GM18526 (cell line): ENCODE measurements around the gene CDKL5.

ENCODE experiments used
- POLR2A ChIP-seq: IDR thresholded peaks from 3 replicates; pipeline ENCODE4 v1.6.1; 2011; ENCODE audit not compliant: insufficient read length; ENCODE audit errors: extremely low read depth

Gene CDKL5

DNA sequence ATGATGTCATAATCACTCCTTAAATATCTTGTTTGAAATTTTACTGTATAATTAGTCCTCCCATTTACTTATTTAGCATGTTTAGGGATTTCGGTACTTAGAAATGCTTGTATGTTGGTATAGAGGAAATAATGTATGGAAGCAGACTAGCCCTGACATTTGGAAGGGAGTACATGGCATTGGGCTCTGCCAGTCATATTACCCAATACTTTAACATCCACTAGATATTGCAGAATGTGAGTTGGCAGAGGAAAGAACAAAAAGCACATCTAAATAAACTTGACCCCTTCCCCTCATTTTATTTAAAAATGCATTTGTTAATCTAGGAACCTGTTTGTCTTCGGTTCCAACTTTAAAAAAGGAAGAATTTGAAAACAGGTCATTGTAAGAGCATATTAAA is 168.7 kb downstream of the CDKL5 start:
- TF ChIP-seq POLR2A: no peak

DNA sequence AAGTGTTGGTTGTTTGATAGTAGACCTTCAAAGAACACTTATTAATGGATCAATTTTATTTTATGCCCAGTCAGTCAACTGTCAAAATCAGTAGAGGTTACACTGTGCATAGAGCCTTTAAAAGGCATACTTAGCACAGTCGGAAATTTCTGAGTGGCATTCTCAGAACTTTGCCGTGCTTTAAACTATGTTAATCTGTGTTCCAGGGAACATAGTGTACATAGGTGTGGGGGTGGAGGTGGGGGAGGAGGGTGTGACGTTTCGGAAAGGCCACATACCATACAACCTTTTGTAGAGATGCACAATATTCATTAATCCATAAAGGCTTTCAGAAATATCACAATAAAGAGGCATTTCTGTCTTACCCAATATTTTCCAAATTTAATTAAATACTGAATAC is 170.7 kb downstream of the CDKL5 start:
- TF ChIP-seq POLR2A: no peak

- no peak for TF ChIP-seq POLR2A
Measured at GRCh38 chrX:18598413-18598812, 173.0 kb downstream of the CDKL5 start.

GRCh38 chrX:18607966-18608365 is 182.6 kb downstream of the CDKL5 start:
- TF ChIP-seq POLR2A: no peak

DNA sequence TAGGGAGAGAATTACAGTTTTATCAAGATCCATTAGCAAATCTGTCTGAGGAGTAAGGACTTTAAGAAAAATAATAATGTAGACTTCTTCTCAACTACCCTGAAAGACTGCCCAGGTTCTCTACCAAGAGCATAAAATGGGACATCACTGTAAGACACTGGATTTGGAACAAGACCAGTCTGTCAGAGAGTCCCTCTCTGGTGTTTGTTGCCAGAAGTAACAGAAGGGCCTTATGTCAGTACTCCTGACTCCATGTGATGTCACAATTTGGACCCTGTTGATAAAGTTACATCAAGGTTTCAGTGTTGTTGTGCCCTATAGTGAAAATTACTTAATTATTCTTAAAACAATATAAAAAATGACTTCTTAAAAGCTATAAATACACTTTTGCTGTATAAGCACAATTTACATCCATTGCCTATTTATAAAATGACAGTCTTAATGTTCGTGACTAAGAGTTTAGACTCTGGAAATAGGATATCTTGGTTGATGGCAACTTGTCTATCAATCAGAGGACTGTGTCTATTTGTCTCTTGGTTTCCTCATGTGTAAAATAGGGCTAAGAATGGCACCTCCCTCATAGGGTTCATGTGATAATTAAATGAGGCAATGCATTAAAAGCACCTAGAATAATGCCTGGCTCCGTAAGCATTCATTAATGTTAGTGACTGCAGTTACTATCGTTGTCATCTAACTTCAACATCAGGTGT is 188.7 kb downstream of the CDKL5 start:
- TF ChIP-seq POLR2A: no peak

DNA sequence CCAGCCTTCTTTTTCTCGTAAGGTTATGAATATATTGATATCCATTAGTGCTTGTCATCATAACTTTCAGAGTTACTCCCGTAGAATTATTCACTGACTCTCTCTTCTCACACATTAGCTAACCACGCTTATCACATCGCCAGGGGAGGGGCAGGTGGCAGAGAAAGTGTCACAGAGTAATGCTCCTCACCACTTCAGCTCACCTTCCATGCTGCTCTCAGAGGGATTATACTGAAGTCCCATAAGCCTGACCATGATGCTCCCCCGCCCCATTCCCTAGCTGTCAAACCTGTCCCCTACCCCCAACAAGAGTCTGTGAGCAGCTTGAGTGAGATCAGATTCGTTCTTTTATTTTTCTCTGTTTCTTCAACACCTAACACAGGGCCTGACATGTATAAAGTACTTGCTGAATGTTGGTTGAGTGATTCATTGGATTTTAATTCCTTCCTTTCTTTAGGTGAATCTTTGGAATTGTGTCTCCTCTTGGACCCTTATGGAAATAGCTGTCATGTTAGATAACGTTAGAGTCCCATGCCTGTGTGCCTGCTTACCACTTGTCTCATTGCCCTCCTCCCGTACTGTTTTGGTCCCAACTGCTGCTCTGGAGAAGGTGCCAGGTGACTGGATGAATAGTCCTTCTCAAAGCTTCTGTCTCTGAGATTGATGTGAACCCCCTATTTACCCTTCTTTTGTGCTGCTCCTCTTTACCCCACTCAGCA is 191.4 kb downstream of the CDKL5 start:
- TF ChIP-seq POLR2A: no peak

- TF ChIP-seq POLR2A: no peak
Measured at GRCh38 chrX:18617407-18617750, 192.0 kb downstream of the CDKL5 start.

- TF ChIP-seq POLR2A: no peak
Measured at GRCh38 chrX:18619288-18619687, 193.9 kb downstream of the CDKL5 start.

GRCh38 chrX:18620349-18620748 is 194.9 kb downstream of the CDKL5 start:
- TF ChIP-seq POLR2A: no peak

- TF ChIP-seq POLR2A: no peak
Measured at GRCh38 chrX:18624599-18624998, 199.2 kb downstream of the CDKL5 start.

GRCh38 chrX:18630934-18631333 is 205.5 kb downstream of the CDKL5 start:
- no peak for TF ChIP-seq POLR2A

DNA sequence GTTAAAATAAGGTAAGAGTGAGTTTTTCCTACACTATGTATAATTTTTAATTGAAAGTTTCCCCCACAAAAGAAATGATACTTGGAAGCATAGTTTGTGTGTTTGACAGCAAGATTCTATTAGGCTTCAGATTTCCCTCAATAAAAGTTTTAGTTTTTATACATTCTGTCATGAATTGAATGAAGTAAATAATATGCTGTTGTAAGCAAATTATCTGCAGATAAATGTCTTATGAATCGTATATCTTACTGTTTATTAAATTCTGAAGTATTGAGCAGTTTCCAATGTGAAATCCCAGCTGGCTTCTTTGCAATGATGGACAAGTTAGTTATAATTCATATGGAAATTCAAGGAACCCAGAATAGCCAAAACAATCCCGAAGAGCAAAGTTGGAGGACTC is 213.0 kb downstream of the CDKL5 start:
- TF ChIP-seq POLR2A: no peak

- TF ChIP-seq POLR2A: no peak
Measured at GRCh38 chrX:18639280-18639679, 213.9 kb downstream of the CDKL5 start.

- TF ChIP-seq POLR2A: no peak
Measured at GRCh38 chrX:18640686-18641085, 215.3 kb downstream of the CDKL5 start.

DNA sequence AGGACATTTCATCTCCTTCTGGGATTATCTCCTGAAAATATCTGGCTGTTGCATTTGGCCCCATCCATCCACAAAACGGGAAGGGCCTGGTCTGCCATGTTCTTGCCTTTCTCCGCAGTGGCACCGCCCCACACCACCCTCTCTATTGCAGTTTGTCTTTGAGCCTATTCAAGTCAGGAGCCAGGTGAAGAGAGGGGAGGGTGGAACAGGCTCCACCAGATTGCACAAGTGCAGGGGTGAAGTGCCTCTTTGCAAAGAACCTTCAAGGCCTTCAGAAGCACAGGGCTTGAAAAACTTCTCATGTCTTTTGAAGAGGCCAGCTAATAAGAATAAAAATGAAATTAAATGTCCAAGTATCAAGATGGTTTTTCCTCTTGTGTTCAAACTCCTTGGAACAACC is 217.8 kb downstream of the CDKL5 start:
- no peak for TF ChIP-seq POLR2A

GRCh38 chrX:18643853-18644252 is 218.4 kb downstream of the CDKL5 start:
- no peak for TF ChIP-seq POLR2A

GRCh38 chrX:18647621-18648020 is 222.2 kb downstream of the CDKL5 start:
- TF ChIP-seq POLR2A: no peak

DNA sequence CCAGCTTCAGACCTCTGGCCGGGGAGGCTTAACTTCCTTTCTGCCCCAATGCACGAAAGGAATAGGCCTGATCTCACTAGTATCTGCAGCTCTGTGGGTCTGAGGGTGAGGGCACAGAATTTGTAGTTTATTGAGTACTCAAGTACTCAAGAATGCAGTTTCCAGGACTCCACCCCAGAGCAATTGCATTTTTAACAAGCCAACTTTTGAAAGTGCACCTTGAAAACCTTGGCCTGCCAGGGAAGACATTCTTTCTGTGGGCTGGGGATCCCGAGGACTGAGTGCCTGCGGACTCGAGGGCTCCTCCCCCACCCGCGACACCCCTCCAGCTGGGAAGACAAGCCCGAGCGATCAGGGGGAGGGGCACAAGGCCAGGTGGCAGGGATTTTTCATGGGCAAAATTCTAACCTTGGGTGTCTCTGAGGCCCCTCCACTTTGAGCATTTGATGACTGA is 224.1 kb downstream of the CDKL5 start:
- no peak for TF ChIP-seq POLR2A

- TF ChIP-seq POLR2A: no peak
Measured at GRCh38 chrX:18650662-18651061, 225.3 kb downstream of the CDKL5 start.
